Endothelial cell of umbilical vein (primary cell): ENCODE data around the gene SIRT4. TPM values are rescaled to one million over a fixed set of nuclear protein-coding genes. Genes with fewer than 3 reads are reported as not detected.

ENCODE experiments used
- BruUV-seq: library from RNA; stranded (reverse); fragments of 400-500 nt; replicated peaks from 2 replicates; lab custom pipeline; 2021; lab: Mats Ljungman, UMichigan
- CTCF ChIA-PET: fragments of 300-600, 350-600 bp; sonication (Branson Sonifier 250); formaldehyde crosslinking; loops from one replicate; lab custom pipeline; 2021; ENCODE audit warnings: antibody characterized with exemption, inconsistent platforms; lab: Charles Lee
- POLR2A ChIA-PET: fragments of 300-600, 350-600 bp; sonication (Branson Sonifier 250); formaldehyde crosslinking; loops from one replicate; lab custom pipeline; 2021; ENCODE audit warnings: antibody characterized with exemption, inconsistent platforms; lab: Charles Lee
- DNase-seq: peaks from one replicate; pipeline ENCODE4 v3.0.0-alpha.2; 2011; ENCODE audit warnings: low read depth, low spot score
- FAIRE-seq: peaks from 2 replicates; lab custom pipeline; 2011; peaks lifted over from hg19 to GRCh38; lab: Jason Lieb, UNC
- H2AFZ ChIP-seq: 2 replicates; pipeline ENCODE4 v1.6.0; 2012; ENCODE audit warnings: low read depth, low read length, control low read depth, inconsistent platforms
- H3K27ac ChIP-seq: 2 replicates; pipeline ENCODE4 v1.5.1; 2011; ENCODE audit warnings: low read depth, mild to moderate bottlenecking, control low read depth, low read length, moderate library complexity; ENCODE audit not compliant: insufficient read depth
- H3K27me3 ChIP-seq, 2 experiments: 2 replicates each; pipeline versions ENCODE4 v1.6.0 to v1.6.1; 2011; ENCODE audit warnings: low read length in 2 of 2, mixed read lengths in 1 of 2; ENCODE audit not compliant: control insufficient read depth in 2 of 2, insufficient read depth in 2 of 2
- H3K36me3 ChIP-seq, 2 experiments: 2 replicates in 1 of 2; 3 replicates in 1 of 2; pipeline ENCODE4 v1.5.1; 2011; ENCODE audit warnings: low read length in 2 of 2, mild to moderate bottlenecking in 1 of 2, moderate library complexity in 1 of 2; ENCODE audit not compliant: control insufficient read depth in 2 of 2, insufficient read depth in 2 of 2; ENCODE audit errors: extremely low read depth in 1 of 2
- H3K4me1 ChIP-seq: 3 replicates; pipeline ENCODE4 v1.5.1; 2011; ENCODE audit warnings: mild to moderate bottlenecking, low read length; ENCODE audit not compliant: control insufficient read depth, insufficient read depth; ENCODE audit errors: extremely low read depth
- H3K4me2 ChIP-seq: 2 replicates; pipeline ENCODE4 v1.6.1; 2011; ENCODE audit warnings: low read length, control low read depth, mixed read lengths; ENCODE audit not compliant: insufficient read depth
- H3K4me3 ChIP-seq, 3 experiments: fragments of 200-600 bp in 1 of 3; sonication (generic), shearing (Covaris generic) in 1 of 3; replicated peaks in 1 of 3; 2 replicates each; pipeline ENCODE4 v1.5.1; 2011 to 2016; ENCODE audit warnings: control low read depth in 3 of 3, low read length in 3 of 3, mild to moderate bottlenecking in 2 of 3, inconsistent platforms in 1 of 3, low read depth in 1 of 3, moderate library complexity in 1 of 3; ENCODE audit not compliant: insufficient read depth in 1 of 3
- H3K79me2 ChIP-seq: 2 replicates; pipeline ENCODE4 v1.6.0; 2012; ENCODE audit warnings: low read length, inconsistent platforms; ENCODE audit not compliant: control insufficient read depth, insufficient read depth
- H3K9ac ChIP-seq: replicated peaks from 2 replicates; pipeline ENCODE3; 2011; ENCODE audit warnings: low read length, control low read depth; ENCODE audit not compliant: insufficient read depth; ENCODE audit errors: extremely low read depth
- H3K9me1 ChIP-seq: replicated peaks from 3 replicates; pipeline ENCODE4 v1.6.0; 2011; ENCODE audit warnings: mild to moderate bottlenecking, low read length; ENCODE audit not compliant: control insufficient read depth, insufficient read depth; ENCODE audit errors: extremely low read depth
- H3K9me3 ChIP-seq: replicated peaks from 2 replicates; pipeline ENCODE4 v1.5.1; 2012; ENCODE audit warnings: low read length, inconsistent platforms; ENCODE audit not compliant: control insufficient read depth, insufficient read depth
- H4K20me1 ChIP-seq: replicated peaks from 2 replicates; pipeline ENCODE3; 2011; ENCODE audit warnings: mild to moderate bottlenecking, low read length; ENCODE audit not compliant: control insufficient read depth, insufficient read depth; ENCODE audit errors: extremely low read depth
- EZH2 ChIP-seq: IDR thresholded peaks from 2 replicates; pipeline ENCODE4 v1.6.1; 2012; ENCODE audit warnings: borderline replicate concordance, low read depth, mild to moderate bottlenecking, moderate library complexity, low read length, inconsistent platforms; ENCODE audit not compliant: severe bottlenecking
- FOS ChIP-seq: IDR thresholded peaks from 2 replicates; pipeline ENCODE4 v1.6.1; 2011; ENCODE audit warnings: mild to moderate bottlenecking, low read length, moderate library complexity, borderline replicate concordance; ENCODE audit not compliant: insufficient read depth
- GATA2 ChIP-seq: IDR thresholded peaks from 2 replicates; pipeline ENCODE4 v1.7.0; 2011; ENCODE audit warnings: low read depth, mild to moderate bottlenecking, moderate library complexity, mixed read lengths, low read length; ENCODE audit not compliant: insufficient read length, insufficient read depth
- JUN ChIP-seq: IDR thresholded peaks from 2 replicates; pipeline ENCODE4 v1.6.1; 2011; ENCODE audit warnings: borderline replicate concordance, low read depth; ENCODE audit not compliant: insufficient read length, insufficient read depth
- MYC ChIP-seq: IDR thresholded peaks from one replicate; pipeline ENCODE4 v1.6.1; 2011; ENCODE audit warnings: mild to moderate bottlenecking, low read depth, low read length
- POLR2AphosphoS5 ChIP-seq: IDR thresholded peaks from 2 replicates; pipeline ENCODE4 v1.6.1; 2012; ENCODE audit warnings: low read depth, mild to moderate bottlenecking, control low read depth, low read length, moderate library complexity; ENCODE audit not compliant: insufficient read depth
- dilution Hi-C: fragments of 300-500 bp; cut with MboI; formaldehyde crosslinking; loops from one replicate; pipeline ENCODE4 v1.15.0; 2019; ENCODE audit warnings: low sequenced_read_pairs; ENCODE audit not compliant: extremely low pct_ligation_motif_present
- intact Hi-C: fragments of 100-400 bp; cut with micrococcal nuclease; formaldehyde crosslinking; loops from one replicate; pipeline ENCODE4 v1.10.0; 2022
- polyA plus RNA-seq, 4 experiments: library from polyadenylated mRNA; depleted of rRNA in 3 of 4; stranded (reverse) in 3 of 4; unstranded in 1 of 4; fragments of >200 nt; gene quantifications; 2 replicates each; pipeline versions ENCODE4 v1.2.1 to v1.2.3, GENCODE V29; 2011 to 2012; ENCODE audit warnings: missing spikeins in 1 of 4
- total RNA-seq: library from RNA; stranded (reverse); gene quantifications from 2 replicates; pipeline ENCODE4 v1.2.3, GENCODE V29; 2021
- TF ChIP-seq, protein P1 (sequence below), 2 donors: IDR thresholded peaks; 1 replicate in 1 of 2; 2 replicates in 1 of 2; pipeline ENCODE4 v1.5.1; 2011; ENCODE audit warnings: low read length in 2 of 2, mild to moderate bottlenecking in 2 of 2, moderate library complexity in 2 of 2, control low read depth in 1 of 2, inconsistent platforms in 1 of 2, low read depth in 1 of 2; ENCODE audit not compliant: insufficient read depth in 1 of 2; ENCODE audit errors: extremely low read depth in 1 of 2

The SIRT4 gene
- total and polyA plus RNA-seq, 2 donors (not counting 3 experiments of a cell fraction or from before 2014, with no cell fraction given) = 0.79 to 1.2 TPM

DNA sequence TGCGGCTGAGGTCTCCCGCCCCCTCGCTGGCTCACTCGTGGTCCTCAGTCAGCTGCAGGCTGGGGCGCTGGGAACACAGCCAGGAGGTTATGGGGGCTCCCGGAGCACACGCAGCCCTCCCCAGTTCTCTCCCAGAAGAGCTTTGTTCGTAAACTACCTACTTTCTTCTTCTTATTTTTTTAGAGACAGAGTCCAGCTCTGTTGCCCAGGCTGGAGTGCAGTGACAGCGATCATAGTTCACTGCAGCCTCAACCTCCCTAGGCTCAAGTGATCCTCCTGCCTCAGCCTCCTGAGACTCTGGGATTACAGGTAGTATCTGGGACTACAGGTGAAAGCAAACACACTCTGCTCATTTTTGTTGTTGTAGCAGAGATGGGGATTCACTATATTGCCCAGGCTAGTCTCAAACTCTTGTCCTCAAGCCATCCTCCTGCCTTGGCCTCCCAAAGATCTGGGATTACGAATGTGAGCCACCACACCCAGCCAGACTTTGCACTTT, 41.0 kb downstream of the SIRT4 start:
- no peaks in the 10 kb centered on the region for H4K20me1 ChIP-seq
- TF ChIP-seq POLR2AphosphoS5 = no peak
- no peak for TF ChIP-seq MYC
- TF ChIP-seq FOS = no peak
- no peak for TF ChIP-seq EZH2
- no peak for TF ChIP-seq GATA2
- TF ChIP-seq, protein P1, sequence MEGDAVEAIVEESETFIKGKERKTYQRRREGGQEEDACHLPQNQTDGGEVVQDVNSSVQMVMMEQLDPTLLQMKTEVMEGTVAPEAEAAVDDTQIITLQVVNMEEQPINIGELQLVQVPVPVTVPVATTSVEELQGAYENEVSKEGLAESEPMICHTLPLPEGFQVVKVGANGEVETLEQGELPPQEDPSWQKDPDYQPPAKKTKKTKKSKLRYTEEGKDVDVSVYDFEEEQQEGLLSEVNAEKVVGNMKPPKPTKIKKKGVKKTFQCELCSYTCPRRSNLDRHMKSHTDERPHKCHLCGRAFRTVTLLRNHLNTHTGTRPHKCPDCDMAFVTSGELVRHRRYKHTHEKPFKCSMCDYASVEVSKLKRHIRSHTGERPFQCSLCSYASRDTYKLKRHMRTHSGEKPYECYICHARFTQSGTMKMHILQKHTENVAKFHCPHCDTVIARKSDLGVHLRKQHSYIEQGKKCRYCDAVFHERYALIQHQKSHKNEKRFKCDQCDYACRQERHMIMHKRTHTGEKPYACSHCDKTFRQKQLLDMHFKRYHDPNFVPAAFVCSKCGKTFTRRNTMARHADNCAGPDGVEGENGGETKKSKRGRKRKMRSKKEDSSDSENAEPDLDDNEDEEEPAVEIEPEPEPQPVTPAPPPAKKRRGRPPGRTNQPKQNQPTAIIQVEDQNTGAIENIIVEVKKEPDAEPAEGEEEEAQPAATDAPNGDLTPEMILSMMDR (IDR thresholded peaks at IDR 0.05; ENCODE audit: extremely low read depth in 1 of 2, insufficient read depth in 1 of 2, low read depth in 1 of 2, low read length in 2 of 2) = no peak
- TF ChIP-seq JUN = no peak
- no TSS peak for BruUV-seq
- no peaks in the 10 kb centered on the region for H3K4me1 ChIP-seq
- no peaks in the 10 kb centered on the region for H3K9me3 ChIP-seq
- ChIA-PET POLR2A (no interaction called here), CTCF (no interaction called here)
- dilution Hi-C loops = no loop called here
- no peaks in the 10 kb centered on the region for H3K9me1 ChIP-seq
- no peak overlapping the region for H3K27ac ChIP-seq
- no peaks in the 10 kb centered on the region for H3K79me2 ChIP-seq
- no peaks in the 10 kb centered on the region for H3K36me3 ChIP-seq
- intact Hi-C loops = no loop called here
- no peak overlapping the region for H3K4me2 ChIP-seq
- H3K9ac ChIP-seq = no peak overlapping the region
- no peak overlapping the region for H3K4me3 ChIP-seq
- no peak for DNase-seq
- no peak for FAIRE-seq
- H3K27me3 ChIP-seq = no peaks in the 10 kb centered on the region
- H2AFZ ChIP-seq = no peak overlapping the region
